PC-3 (cell line): ENCODE measurements around the gene ADAM19. TPM values are rescaled to one million over a fixed set of nuclear protein-coding genes. Genes with fewer than 3 reads are reported as not detected.

Experiments used
- total RNA-seq: library from RNA; depleted of rRNA; stranded (reverse); fragments of >200 nt; gene quantifications from 2 replicates; pipeline ENCODE4 v1.2.3, GENCODE V29; 2014; rRNA removed

ADAM19 gene
- total RNA-seq, 1 experiment from 2014 or later: 115 TPM

Other genes starting within 250 kb of the ADAM19 start
- gene NIPAL4, start 115.6 kb downstream of the ADAM19 start, total RNA-seq: 1.0 and 1.8 TPM in 2 replicates
- 0.51 TPM in 1 of 2 replicates, not detected in the other for gene SOX30, start 76.7 kb upstream of the ADAM19 start, total RNA-seq
- 0.84 TPM in 1 of 2 replicates, not detected in the other for gene C5orf52, start 95.8 kb upstream of the ADAM19 start, total RNA-seq
- gene THG1L, start 155.6 kb upstream of the ADAM19 start, total RNA-seq: 45.1 and 45.3 TPM in 2 replicates
- 5.0 and 5.1 TPM in 2 replicates for gene LSM11, start 167.9 kb upstream of the ADAM19 start, total RNA-seq